T-helper 1 cell treated with Interleukin-12 subunit alpha and Interleukin-12 subunit beta and Interleukin-4 antibody, amounts not matched to agents 30 μg/mL and 1 μg/mL, for 36 hours (primary cell): ENCODE data around the gene KRTAP10-2.

ENCODE experiments used
- H3K27ac Mint-ChIP-seq: one replicate; pipeline ENCODE4 v1.8.0; 2021; ENCODE audit warnings: mild to moderate bottlenecking, mixed read lengths
- H3K27me3 Mint-ChIP-seq: one replicate; pipeline ENCODE4 v1.8.0; 2021; ENCODE audit warnings: low read depth, mixed read lengths
- H3K36me3 Mint-ChIP-seq: one replicate; pipeline ENCODE4 v1.8.0; 2021; ENCODE audit warnings: low read depth, mixed read lengths
- H3K4me1 Mint-ChIP-seq: one replicate; pipeline ENCODE4 v1.8.0; 2021; ENCODE audit warnings: low read depth, mixed read lengths
- H3K4me3 Mint-ChIP-seq: one replicate; pipeline ENCODE4 v1.8.0; 2021; ENCODE audit warnings: mild to moderate bottlenecking, moderate library complexity, mixed read lengths
- H3K9me3 Mint-ChIP-seq: one replicate; pipeline ENCODE4 v1.8.0; 2021; ENCODE audit warnings: mixed read lengths

Gene KRTAP10-2

DNA sequence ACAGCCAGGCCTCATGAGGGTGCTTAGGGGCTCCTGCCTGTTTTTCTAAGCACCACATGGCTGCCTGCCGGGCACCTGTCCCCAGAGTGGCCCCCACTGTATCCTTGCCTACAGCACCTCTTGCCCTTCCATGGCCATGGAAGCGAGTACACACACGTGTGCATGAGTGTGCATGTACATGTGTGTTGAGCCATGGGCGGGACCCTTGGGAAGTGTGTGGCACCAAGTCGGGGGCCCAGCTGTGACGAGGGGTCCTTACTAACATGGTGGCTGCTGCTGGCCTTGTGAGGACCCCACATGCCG, 37.1 kb downstream of the KRTAP10-2 start:
- Mint-ChIP-seq H3K36me3 (no peaks in the 10 kb centered on the region), H3K4me1 (no peaks in the 10 kb centered on the region), H3K9me3 (no peaks in the 10 kb centered on the region), H3K4me3 (no peak overlapping the region), H3K27ac (no peak overlapping the region), H3K27me3 (no peaks in the 10 kb centered on the region)

- Mint-ChIP-seq H3K4me3 (no peak overlapping the region), H3K27me3 (no peaks in the 10 kb centered on the region), H3K36me3 (no peaks in the 10 kb centered on the region), H3K9me3 (no peaks in the 10 kb centered on the region), H3K27ac (no peak overlapping the region), H3K4me1 (no peaks in the 10 kb centered on the region)
Measured at GRCh38 chr21:44513389-44514217, 37.7 kb downstream of the KRTAP10-2 start.

GRCh38 chr21:44512496-44513388, 38.6 kb downstream of the KRTAP10-2 start:
- Mint-ChIP-seq H3K27ac (no peak overlapping the region), H3K27me3 (no peaks in the 10 kb centered on the region), H3K4me1 (no peaks in the 10 kb centered on the region), H3K9me3 (no peaks in the 10 kb centered on the region), H3K36me3 (no peaks in the 10 kb centered on the region), H3K4me3 (no peak overlapping the region)

GRCh38 chr21:44511938-44512275, 39.4 kb downstream of the KRTAP10-2 start:
- H3K27me3 Mint-ChIP-seq, result no peaks in the 10 kb centered on the region

DNA sequence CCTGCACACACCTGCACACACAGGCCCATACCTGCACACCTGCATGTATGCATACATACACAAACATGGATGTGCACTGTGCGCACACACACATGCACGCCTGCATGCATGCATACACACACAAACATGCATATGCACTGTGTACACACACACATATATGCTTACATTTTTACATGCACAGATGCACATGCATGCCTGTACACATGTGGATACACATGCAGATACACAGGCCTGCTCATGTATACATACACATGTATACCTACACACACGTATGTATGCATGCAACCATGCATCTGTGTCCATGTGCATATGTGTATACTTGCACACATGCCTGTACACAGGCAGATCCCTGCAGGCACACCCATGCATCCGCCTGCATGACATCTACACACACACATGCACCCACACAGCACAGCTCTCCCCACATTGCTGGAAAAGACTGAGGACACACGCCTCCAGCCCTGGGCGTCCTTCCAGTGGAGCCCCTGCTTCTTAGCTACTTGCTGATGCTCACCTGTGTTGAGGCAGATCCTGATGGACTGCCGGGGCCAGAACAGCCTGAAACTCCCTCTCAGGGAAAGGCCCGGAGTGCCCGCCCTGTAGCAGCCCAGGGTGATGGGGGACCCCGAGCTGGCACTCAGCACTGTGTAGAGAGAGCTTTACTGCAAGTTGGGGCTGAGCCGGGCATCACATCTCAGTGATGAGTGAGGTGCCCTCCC, 39.9 kb downstream of the KRTAP10-2 start:
- Mint-ChIP-seq H3K4me1 (no peaks in the 10 kb centered on the region), H3K4me3 (no peak overlapping the region), H3K27me3 (no peaks in the 10 kb centered on the region), H3K36me3 (no peaks in the 10 kb centered on the region), H3K27ac (no peak overlapping the region), H3K9me3 (no peaks in the 10 kb centered on the region)

More at GRCh38 chr21:44511938-44512275, 39.4 kb downstream of the KRTAP10-2 start:
- Mint-ChIP-seq H3K9me3 (no peaks in the 10 kb centered on the region), H3K36me3 (no peaks in the 10 kb centered on the region), H3K4me1 (no peaks in the 10 kb centered on the region), H3K4me3 (no peak overlapping the region), H3K27ac (no peak overlapping the region)

GRCh38 chr21:44510508-44511218, 40.6 kb downstream of the KRTAP10-2 start:
- H3K27me3 Mint-ChIP-seq, result no peaks in the 10 kb centered on the region
- no peak overlapping the region for H3K4me3 Mint-ChIP-seq
- no peak overlapping the region for H3K27ac Mint-ChIP-seq
- H3K9me3 Mint-ChIP-seq, result no peaks in the 10 kb centered on the region
- no peaks in the 10 kb centered on the region for H3K4me1 Mint-ChIP-seq
- H3K36me3 Mint-ChIP-seq, result no peaks in the 10 kb centered on the region

- Mint-ChIP-seq H3K9me3 (no peaks in the 10 kb centered on the region), H3K36me3 (no peaks in the 10 kb centered on the region), H3K27ac (no peak overlapping the region), H3K4me3 (no peak overlapping the region), H3K4me1 (no peaks in the 10 kb centered on the region), H3K27me3 (no peaks in the 10 kb centered on the region)
Measured at GRCh38 chr21:44510109-44510507, 41.2 kb downstream of the KRTAP10-2 start.

- H3K4me1 Mint-ChIP-seq, result no peaks in the 10 kb centered on the region
- no peaks in the 10 kb centered on the region for H3K36me3 Mint-ChIP-seq
- no peak overlapping the region for H3K27ac Mint-ChIP-seq
- H3K9me3 Mint-ChIP-seq, result no peaks in the 10 kb centered on the region
- H3K4me3 Mint-ChIP-seq, result no peak overlapping the region
- no peaks in the 10 kb centered on the region for H3K27me3 Mint-ChIP-seq
Measured at GRCh38 chr21:44509539-44509938, 41.8 kb downstream of the KRTAP10-2 start.

- H3K27ac Mint-ChIP-seq, result no peak overlapping the region
- no peaks in the 10 kb centered on the region for H3K27me3 Mint-ChIP-seq
- no peaks in the 10 kb centered on the region for H3K4me1 Mint-ChIP-seq
- H3K4me3 Mint-ChIP-seq, result no peak overlapping the region
- no peaks in the 10 kb centered on the region for H3K36me3 Mint-ChIP-seq
- H3K9me3 Mint-ChIP-seq, result no peaks in the 10 kb centered on the region
Measured at GRCh38 chr21:44508711-44509445, 42.4 kb downstream of the KRTAP10-2 start.

DNA sequence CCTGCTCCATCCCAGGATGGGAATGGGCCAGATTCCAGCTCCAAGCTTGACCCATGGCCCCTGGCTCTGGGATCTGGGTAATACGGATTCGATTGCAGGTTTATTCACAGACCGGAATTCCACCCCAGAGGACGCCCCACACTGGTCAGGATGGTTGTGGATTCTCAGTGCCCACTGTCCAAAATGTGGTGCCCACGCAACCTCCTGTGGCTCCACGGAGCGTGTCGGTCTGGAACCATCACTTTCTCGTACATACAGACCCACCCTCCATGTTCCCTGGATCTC, 42.9 kb downstream of the KRTAP10-2 start:
- H3K27ac Mint-ChIP-seq, result no peak overlapping the region
- no peaks in the 10 kb centered on the region for H3K4me1 Mint-ChIP-seq
- no peaks in the 10 kb centered on the region for H3K9me3 Mint-ChIP-seq
- no peaks in the 10 kb centered on the region for H3K36me3 Mint-ChIP-seq
- no peaks in the 10 kb centered on the region for H3K27me3 Mint-ChIP-seq
- no peak overlapping the region for H3K4me3 Mint-ChIP-seq

DNA sequence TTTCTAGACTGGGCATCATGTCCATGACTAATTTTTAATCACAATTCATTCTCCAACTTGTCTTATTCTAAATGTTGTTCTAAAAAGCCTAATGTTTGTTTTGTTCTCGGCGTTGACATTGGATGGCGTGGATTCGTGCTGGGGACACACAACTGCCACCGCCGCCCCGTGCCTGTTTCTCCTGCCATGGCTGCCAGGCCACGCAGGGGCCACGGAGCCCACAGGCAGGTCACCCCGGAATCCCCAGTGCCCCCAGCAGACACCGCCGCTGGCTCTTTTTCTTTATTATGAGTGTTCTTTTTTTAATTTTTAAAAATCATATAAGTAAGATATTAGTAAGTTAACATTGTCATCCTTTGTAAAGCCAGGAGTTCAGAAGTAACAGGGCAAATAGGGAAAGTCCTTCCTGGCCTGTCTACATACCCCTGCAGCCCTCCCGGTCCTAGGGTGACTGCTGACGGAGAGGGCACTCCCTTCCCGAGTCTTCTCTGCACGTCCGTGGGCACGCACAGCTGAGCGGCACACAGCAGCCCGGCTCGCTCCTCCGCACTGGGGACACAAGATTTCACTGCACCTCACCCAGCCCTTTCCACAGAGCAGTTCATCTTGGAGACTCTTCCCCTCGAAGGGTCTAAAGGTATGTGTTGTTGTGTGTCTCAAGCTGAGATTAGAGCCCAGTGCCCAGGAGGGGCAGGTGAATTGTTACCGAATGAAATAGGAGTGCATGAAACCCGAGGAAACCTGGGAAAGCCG, 43.5 kb downstream of the KRTAP10-2 start:
- no peaks in the 10 kb centered on the region for H3K9me3 Mint-ChIP-seq
- no peak overlapping the region for H3K27ac Mint-ChIP-seq
- no peaks in the 10 kb centered on the region for H3K36me3 Mint-ChIP-seq
- no peaks in the 10 kb centered on the region for H3K27me3 Mint-ChIP-seq
- no peak overlapping the region for H3K4me3 Mint-ChIP-seq
- H3K4me1 Mint-ChIP-seq, result no peaks in the 10 kb centered on the region

DNA sequence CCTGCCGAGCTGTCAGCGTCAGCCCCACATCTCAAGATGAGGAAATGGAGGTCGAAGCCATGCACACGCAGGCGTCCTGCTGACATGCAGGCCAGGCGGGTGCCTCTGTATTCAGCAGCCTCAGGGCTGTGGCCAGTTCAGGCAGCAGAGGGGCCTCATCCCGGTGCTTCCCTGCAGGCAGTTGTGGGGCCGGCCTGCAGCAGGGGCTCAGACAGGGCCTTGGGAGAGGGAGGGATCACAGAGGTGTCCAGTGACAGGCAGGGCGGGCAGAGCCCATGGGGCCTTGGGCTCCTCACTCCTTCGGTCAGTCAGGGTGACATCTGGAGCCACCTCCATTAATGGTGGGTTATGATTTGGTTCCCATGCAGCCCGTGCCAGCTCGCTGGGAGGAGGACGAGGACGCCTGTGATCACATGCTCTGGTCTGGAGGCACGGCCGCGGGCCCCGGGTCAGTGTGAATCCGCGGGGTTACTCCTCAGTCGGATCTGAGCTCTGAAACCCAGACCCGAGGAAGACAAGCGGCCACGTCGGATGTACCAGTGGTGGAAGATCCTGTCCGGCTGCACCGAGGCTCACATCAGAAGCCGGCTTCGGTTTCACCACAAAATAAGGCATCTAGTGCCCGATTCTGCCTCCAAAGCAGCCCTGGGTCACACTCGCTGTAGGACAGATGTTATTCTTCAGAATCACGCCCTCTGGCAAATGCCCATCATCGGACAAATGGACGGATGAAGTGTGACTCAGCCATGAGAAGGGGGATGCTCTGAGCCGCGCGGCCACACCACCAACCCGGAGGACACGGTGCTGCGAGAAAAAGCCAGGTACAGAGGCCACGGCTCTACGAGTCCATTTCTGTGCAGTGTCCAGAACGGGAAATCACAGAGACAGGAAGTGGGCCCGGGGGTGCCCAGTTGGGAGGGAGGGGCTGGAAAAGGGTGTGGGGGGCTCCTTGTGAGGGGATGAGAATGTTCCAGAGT, 44.7 kb downstream of the KRTAP10-2 start:
- no peaks in the 10 kb centered on the region for H3K27me3 Mint-ChIP-seq
- H3K27ac Mint-ChIP-seq, result no peak overlapping the region
- no peaks in the 10 kb centered on the region for H3K9me3 Mint-ChIP-seq
- H3K36me3 Mint-ChIP-seq, result no peaks in the 10 kb centered on the region
- H3K4me1 Mint-ChIP-seq, result no peaks in the 10 kb centered on the region
- H3K4me3 Mint-ChIP-seq, result no peak overlapping the region
